Measurements from ENCODE around the gene WDR82. TPM values are rescaled to one million over a fixed set of nuclear protein-coding genes. Genes with fewer than 3 reads are reported as not detected.

WDR82 gene
- total RNA-seq, 1 experiment from 2014 or later = 16.4 TPM

DNA sequence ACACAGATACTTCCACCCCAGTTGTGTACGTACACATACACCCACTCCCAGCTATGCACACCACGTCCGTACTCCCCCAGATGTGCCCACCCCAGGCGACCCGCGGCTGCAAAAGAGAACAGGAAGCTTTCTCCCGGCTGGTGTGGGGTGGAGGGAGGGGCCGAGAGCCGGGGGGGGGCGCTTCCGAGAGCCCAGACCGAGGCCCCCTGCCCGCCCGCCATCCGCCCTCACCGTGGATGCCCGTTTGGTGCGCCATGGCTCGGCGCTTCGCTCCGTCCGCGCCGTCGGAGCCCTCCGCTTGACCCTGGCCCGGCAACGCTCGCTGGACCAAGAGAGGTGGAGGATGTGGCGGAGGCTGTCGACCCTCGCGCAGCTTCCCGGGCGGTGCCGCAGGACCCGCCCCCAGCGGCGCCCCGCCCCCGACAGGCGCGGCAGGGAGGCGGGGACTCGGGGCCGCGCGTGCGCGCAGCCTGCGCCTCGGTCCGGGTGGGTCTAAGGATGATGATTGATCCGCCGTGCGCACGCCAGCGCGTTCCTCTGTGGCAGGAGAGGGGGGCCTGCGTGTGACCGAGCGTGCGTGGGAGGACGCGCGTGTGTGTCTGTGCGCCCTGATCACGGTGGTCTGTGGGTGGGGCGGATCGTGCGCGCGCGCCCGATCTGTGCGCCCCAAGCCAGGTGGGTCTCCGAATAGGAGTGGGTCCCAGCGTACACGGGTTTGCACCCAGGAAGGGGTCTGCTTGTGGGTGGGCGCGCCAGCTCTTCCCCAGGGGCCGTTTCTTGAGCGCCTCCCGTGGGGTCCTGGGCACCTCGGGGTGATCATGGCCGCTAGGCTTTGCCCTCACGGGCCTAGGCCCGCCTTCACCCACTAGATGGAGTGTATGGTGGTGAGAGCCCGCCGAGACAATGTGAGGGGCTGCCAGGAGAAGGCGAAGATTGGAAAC, 39.4 kb downstream of the WDR82 start, which contains the start of gene TWF2:
TSS of gene TWF2 (minus strand) at position 398 of the 941 bp plus-strand sequence. CDS start at position 256, 142 bp downstream.
- peak; percentile 52 for DNase-seq (ENCODE audit: low spot score)

DNA sequence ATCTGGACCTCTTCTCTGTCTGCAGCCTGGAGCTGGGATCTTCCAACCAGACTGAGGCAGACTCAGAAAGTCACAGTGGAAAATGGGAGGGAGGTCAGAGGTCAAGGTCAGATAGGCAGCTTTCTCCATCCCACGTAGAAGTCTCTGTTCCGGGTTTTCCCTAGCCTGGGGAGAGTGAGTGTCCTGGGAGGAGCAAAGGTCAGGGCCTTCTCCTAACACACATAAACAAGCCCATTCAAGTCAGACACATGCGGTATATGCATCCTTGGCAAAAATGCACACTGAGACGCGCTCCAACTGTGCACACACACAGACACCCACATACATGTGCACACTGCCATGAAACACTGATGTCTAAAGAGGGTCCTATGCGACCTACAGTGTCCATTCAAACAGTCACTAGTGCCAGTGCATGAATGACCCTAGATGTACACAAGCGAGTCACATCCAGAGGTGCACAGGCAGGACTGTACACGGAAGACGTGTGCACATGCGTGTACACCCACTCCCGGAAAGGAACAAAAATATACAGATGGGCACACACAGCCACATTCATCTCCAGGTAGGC, 40.2 kb downstream of the WDR82 start:
- peak; percentile 31 for DNase-seq (ENCODE audit: low spot score)

DNA sequence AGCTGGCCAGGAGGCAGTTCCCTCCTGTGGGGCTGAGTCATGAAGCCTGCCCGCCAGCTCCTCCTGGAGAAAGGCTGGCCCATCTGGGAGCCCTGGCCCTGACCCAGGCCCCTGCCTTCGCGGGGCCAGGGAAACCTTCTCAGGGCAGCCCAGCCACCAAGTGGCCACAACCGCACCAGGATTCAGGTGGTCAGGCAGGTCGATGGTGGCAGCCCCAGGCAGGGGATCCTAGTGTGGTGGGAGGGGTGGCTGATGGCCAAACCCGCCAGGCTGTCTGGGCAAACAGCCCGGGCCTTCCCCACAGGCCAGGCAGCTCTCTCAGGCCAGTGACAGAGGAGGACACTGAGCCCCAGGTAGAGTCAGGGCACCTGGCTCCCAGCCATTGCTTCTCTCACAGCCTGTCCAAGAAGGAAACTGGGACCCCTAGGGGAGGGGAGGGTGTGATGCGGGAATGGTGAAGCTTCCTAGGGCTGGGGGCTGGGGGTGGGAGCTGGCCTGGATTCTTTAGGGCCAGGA, 40.7 kb downstream of the WDR82 start:
- peak; percentile 59 for DNase-seq (ENCODE audit: low spot score)

DNA sequence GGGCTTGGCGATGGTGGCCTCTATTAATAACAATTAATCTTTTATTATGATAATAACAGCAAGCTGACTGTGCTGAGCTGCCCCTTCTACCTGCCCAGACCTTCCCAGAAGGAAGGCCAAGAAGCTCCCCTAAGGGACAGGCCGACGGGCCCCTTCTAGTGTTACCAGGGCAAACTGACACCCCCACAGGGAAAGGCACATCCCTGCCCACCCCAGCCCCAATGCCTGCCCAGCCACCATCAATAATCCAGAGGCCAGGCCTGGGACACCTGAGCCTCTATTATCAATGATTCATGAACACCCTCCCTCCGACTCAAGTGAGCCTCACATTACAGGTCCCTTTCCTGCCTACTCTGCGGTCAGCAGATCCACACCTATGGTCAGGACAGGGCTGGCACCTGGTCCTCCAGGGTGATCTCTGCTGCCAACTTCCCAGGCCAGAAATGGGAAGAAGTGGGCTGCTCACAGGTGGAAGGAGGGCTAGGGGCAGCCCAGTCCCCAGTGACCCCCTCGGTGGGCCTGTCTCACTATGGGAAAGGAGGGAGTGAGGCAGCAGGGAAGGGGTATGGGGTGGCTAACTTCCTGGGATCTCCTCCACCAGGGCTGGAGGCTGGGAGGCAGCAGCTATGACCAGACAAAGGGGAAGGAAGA, 41.3 kb downstream of the WDR82 start:
- no peak for DNase-seq (ENCODE audit: low spot score)

DNA sequence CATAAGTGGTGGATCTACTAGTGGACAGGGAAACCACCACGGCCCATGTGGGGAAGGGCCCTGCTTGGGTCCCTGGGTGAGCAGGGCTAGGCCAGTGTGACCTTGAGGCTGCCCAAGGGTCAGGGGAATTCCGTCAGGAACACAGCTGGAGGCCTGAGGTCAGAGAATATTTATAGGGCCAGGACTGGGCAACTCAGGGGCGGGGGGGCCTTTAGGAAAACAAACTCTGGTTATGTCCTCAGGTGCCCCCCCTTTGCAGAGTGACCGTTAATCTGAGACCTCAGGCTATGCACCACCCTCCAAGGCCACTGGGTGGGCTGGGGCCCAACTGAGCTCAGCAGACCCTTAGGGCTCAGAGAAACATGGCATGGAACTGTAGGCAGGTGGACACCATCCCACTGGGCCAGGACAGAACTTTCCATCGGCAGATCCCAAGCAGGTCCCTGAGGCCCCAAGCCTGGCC, 42.0 kb downstream of the WDR82 start:
- DNase-seq (ENCODE audit: low spot score) = no peak

DNA sequence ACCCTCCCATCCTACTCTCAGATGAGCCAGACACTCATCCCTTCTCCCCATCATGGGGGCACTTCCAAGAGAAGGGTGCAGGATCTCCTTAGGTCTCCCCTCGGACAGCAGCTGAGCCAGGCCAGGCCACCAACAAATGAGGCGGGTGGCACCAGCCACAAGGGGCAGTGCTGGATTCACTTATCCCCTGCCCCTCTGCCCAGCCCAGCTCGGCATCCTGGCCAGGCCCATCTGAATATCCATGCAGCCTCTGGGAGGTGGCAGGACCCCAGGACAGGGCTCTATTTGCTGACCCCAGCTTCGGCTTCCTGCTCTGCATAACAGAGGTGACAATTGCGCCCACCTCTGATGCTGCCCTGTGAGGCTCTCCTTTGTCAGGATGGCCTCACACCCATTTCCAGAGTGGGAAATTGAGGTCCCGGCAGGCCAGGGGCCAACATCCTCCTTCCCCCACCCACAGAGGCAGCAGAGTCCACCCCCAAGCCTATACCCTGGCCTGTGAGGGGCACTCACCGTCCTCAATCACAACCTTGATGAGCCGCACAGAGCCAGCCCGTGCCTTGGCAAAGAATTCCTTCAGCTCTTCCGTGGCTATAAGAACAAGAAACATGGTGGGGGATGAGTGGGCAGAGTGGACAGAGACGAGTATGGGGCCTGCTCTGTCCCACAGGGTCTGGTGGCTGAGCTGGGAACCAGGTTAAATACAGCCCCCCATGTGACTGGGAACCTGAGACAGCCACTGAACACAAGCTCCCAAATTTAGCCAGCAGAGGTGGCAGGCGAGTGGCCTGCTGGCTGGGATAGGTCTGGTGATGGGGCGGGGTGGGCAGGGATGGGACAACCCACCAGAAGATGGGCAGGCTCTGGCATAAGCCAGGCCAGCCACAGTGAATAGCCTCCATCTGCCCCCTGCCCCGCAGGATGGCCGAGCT, 43.7 kb downstream of the WDR82 start:
- DNase-seq (ENCODE audit: low spot score) = no peak

DNA sequence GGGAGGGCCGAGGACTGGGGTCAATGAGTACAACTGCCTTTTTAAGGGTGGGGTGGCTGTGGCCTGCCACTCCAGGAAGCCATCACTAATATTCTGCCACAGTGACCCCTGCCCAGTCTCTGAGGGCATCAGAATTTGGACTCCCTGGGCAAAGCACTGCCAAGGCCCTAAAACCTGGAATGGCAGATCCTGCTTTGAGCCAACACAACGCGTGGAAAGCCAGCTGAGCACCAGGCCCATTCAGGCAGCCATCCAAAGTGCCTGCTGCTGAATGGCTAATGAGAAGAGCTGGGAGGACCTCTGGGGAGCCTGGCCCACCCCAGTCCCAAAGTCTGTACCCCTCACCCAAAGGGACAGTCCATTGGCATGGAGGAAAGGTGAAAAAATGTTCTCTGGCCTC, 44.5 kb downstream of the WDR82 start:
- DNase-seq (ENCODE audit: low spot score) = no peak

DNA sequence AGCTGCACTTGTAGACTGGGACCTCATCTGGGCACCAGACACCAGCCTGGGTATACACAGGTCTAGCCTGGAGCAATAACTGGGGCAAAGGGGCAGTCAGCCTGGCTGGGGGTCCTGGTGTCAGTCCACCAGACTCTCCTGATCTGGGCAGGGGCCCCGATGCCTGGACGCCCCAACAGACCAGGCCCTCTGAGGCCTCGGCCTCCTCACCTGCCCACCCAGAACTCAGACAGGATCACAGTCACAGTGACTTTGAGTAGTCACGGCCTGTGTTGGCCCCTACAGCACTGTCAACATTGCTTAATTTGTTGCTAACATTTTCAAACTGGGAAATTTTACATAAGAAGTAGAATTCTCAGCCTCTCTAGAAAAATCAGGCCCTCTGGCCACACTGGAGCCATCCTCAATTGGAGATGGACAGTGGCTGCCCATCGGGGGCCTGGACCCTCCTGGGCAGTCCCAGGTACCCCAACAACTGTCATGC, 45.3 kb downstream of the WDR82 start:
- no peak for DNase-seq (ENCODE audit: low spot score)

DNA sequence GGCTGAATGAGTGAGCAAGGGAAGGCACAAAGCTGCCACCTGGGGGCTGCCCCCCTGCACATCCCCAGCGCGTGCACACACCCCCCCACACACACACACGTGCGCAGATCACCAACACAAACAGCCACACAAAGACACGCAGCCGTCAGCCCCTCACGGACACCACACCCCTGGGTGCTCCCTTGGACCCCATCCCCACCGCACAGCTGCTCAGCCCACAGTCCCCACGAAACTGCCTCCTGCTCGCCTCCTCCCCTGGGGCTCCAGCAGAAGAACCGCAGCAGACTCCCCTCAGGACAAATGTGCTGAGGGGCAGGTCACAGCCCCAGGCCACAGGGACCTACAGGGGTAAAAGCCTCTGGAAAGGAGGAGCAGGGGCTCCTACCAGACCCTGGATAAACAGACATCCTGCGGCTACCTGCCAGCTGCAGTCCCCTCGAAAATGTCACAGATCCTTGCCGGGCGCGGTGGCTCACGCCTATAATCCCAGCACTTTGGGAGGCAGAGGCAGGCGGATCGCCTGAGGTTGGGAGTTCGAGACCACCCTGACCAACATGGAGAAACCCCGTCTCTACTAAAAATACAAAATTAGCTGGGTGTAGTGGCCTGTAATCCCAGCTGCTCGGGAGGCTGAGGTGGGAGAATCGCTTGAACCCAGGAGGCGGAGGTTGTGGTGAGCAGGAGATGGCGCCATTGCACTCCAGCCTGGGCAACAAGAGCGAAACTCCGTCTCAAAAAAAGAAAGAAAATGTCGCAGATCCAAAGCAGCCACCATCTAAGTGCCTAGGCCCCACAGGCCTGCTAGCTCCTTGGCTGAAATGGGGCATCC, 46.0 kb downstream of the WDR82 start:
- no peak for DNase-seq (ENCODE audit: low spot score)

DNA sequence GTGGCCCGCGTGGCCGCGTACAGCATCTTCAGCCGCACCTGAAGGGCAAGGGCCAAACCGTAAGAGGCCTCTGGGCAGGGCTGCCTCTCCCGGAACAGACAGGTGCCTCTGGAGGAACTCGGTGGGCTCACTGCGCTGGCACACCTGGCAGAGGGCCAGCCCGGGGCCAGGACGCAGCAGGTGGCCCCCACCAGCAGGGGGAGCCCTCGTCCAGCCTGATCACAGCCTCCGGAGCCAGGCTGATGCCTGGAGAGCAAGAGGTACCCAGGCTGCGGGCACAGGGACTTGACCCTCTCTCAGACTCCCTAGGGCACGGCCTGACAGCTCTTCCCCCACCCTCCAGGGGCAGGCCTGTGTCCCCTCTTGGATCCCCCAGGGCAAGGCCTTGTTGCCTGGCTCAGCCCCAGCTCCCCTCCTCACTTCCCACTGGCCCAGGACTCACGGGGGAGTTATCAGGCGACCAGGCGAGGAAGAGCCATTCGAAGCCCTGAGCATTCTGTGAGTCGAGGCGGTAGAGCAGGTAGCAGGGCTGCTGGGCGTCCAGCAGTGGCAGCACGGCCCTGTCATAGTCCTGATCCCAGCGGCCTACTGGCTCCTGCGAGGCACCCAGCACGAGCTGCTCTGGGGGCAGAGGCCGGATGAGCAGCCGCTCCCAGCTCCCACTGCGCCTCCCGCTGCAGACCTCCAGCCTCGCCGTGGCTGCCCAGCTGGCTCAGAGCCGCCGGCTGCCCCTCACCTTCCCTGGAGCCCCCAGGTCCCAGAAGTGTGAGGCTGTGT, 46.8 kb downstream of the WDR82 start:
- peak; percentile 54 for DNase-seq (ENCODE audit: low spot score)

DNA sequence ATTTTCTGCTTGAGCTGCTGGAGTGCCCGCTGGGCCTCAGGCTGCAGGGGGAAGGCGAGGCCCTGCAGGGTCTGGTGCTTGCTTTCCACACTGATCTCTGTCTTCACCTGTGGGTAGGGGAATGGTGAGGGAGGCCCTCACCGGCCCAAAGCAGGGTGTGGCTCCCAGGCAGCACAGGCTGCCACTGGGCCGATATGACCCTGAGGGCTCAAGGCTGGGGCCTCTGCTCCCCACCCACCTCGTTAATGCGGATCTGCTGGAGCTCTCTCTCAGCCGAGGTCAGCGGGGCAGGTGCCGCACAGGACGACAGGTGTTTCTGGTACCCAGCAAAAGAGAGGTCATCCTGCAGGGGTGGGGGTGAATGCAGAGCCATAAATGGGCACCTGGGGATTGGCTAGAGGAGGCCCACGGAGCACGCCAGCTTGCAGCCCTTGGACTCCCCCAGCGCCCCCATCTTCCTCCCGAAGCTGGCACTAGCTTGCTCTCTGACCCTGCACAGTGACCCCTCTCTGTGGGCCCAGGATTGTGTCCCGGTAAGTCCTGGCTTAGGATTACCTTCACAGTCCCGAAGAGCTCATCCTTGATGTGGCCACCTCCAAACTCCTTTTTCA, 47.5 kb downstream of the WDR82 start:
- DNase-seq (ENCODE audit: low spot score) = no peak

DNA sequence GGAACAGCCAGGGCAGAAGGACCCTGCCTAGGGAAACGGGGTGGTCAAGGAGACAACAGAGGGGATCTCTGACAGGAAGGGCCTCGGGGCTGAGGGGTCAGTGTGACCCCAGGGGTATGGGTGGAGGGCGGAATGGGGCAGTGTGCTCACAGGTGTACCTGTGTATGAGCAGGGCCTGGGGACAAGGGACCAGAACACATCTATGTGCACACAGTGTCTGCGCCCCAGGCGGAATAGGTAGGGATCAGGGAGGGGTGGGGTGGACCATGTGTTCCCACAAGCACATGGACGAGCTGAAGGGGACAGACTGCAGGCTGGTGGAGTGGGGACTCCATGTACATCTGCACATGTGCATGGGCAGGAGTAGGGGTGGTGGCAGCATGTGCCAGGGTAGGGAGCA, 48.0 kb downstream of the WDR82 start:
- DNase-seq (ENCODE audit: low spot score) = no peak

DNA sequence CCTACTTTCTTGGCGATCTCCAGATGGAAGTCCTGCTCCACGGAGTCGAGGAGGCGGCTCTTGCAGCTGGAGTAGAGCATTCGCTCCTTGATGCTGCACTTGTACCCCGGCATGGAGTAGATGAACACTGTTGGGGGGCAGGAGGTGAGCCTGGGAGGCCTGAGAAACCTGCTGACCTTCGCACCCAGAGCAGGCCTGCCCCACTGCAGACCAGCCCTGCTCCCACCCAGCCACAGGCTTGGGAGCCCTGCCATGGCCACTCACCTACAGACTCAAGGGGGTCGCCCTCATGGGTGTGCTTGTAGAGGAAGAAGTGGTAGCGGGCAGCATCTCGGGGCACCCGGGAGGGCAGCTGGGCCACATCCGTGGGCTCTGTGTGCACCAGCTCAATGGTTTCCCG, 48.8 kb downstream of the WDR82 start:
- DNase-seq (ENCODE audit: low spot score) = no peak

DNA sequence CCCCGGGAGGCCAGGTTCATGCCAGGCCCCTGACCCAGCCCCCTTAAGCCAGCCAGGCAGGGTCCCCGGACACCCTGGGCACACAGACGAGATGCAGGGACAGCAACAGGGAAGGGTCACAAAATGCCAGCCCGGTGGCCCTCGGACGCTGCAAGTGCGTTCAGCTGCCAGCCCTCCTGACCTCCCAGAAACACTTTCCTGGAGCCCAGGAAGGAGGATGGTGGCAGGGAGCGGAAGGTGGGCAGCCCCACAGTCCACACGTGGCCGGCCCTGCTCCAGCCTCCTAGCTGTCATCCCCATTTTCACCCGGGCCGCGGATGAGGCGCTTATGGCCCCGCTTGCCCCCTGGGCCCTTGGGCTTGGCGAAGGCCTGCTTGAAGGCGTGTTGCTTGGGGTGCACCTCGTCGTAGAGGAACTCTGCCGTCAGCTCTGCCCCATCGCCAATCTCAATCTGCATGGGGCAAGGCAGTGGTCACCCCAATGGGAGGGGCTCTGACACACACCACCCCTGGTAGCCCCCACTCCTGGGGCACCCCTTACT, 49.6 kb downstream of the WDR82 start:
- DNase-seq (ENCODE audit: low spot score) = no peak

DNA sequence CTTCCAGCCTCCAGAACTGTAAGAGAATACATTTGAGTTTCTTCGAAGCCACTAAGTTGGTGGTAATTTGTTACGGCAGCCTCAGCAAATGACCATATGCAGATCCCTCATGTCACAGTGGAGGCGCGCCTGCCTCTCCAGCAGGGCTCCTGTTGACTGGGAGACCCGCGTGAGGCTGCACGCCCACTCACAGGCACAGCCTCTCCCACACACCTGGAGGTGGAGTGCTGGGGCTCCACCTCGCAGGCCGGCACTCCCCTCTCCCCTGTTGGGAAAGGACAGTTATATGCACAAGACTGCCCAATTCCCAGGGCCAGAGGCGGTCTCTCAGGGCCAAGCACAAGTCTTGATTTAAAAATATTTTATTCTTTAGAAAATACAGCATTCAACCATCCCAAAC, 50.2 kb downstream of the WDR82 start:
- DNase-seq (ENCODE audit: low spot score) = no peak

DNA sequence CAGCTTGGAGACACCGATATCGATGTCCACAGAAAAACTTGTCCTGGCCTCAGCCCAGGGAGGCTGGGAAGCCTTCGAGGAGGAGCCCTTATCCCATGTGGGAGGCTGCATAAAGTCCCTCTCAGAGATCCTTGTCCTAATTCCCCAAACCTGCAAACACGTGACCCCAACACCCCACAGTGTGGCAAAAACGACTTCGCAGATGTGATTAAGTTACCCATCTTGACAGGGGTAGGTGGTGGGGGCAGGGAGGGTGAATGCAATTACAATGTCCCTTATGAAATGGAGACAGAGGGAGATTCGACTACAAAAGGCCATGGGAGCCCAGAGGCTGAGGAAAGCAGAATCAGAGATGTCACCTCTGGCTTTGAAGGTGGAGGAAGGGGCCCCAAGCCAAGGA, 50.7 kb downstream of the WDR82 start:
- DNase-seq (ENCODE audit: low spot score) = no peak

DNA sequence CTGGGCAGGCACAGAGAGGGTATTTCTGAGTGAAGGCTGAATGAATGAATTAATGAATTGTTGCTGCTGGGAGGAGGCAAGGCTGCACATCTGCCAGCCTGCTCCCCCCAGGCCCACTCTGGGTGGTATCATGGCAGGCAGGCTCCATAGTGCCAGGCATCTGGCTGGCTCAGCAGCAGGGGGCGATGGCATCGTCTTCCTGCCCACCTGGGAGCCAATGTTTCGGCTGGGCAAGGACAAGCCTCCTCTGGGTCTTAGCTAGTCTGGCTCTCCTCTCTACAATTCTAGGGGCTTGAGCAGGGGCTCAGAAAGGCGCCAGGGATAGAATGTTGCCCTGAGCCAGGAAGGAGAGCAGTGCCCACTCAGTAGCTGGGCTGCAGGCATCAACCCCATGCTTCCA, 51.3 kb downstream of the WDR82 start:
- no peak for DNase-seq (ENCODE audit: low spot score)

DNA sequence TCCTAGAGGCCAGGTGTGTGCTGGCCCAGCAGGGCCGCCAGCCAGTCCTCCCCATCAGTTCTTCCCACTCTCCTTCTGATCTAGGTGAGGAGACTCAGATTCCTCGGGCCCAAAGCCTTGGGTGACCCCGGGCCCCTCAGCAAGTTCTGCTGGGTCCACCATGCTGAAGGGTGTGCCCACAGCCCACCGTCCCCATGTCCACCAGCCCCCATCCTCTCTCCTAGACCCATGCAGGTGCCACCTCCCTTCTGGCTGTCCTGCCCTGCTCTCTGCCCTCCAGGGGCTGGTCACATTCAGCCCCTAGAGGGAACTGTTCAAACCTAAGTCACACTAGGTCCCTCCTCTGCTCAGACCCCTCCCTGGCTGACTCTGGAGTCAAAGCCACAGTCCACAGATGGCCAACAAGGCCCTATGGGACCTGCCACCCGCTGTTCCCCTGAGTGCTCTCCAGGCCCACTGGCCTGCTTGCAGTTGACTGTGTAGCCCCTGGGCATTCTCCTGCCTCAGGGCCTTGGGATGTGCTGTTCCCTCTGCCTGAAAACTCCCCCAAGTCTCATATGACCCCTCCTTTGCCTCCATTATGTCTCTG, 52.1 kb downstream of the WDR82 start:
- no peak for DNase-seq (ENCODE audit: low spot score)
